ENCODE data around the gene BTBD6. TPM values are rescaled to one million over a fixed set of nuclear protein-coding genes. Genes with fewer than 3 reads are reported as not detected.
"Not testable (repeated sequence)": the region's sequence is repeated elsewhere in the genome, so short reads cannot be mapped to it uniquely, and the experiment has no call there.

BTBD6 gene
- total RNA-seq, 1 donor from 2014 or later, result 36.3 TPM

DNA sequence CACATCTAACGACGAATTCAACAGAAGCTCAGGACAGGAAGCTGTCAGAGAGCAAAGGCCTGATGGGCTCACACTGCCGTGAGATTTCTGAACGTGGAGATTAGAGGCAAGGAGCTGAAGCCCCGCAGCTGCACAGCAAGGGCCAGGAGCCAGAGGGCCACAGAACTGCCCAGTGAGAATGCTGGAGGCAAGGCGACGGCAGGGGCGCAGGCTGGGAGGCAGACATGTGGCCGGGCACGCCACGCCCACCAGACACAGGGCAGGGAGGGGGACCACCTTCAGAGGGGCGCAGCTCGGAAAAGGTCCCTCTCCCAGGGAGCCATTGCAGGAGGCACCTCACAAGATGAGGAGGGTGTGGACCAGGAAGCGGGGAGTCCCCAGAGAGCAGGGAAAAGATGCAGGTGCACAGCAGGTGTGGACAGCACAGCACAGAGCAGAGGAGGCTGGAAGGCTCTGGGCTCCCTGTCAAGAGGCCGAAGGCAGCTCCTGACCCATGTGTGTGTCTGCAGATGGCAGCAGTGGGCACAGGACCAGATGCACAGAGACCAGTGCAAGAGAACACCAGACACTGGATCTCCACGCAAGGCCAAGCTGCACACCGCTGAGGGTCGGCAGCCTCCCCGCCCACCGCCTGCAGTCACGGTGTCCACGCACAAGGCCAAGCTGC is 23.0 kb downstream of the BTBD6 start:
- TF ChIP-seq, protein P1, sequence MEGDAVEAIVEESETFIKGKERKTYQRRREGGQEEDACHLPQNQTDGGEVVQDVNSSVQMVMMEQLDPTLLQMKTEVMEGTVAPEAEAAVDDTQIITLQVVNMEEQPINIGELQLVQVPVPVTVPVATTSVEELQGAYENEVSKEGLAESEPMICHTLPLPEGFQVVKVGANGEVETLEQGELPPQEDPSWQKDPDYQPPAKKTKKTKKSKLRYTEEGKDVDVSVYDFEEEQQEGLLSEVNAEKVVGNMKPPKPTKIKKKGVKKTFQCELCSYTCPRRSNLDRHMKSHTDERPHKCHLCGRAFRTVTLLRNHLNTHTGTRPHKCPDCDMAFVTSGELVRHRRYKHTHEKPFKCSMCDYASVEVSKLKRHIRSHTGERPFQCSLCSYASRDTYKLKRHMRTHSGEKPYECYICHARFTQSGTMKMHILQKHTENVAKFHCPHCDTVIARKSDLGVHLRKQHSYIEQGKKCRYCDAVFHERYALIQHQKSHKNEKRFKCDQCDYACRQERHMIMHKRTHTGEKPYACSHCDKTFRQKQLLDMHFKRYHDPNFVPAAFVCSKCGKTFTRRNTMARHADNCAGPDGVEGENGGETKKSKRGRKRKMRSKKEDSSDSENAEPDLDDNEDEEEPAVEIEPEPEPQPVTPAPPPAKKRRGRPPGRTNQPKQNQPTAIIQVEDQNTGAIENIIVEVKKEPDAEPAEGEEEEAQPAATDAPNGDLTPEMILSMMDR (IDR thresholded peaks at IDR 0.05; ENCODE audit: partially characterized antibody, unreplicated experiment), result no peak
- Mint-ChIP-seq H3K27ac (ENCODE audit: unreplicated experiment) (no peak overlapping the region), H3K36me3 (ENCODE audit: unreplicated experiment) (no peaks in the 10 kb centered on the region), H3K27me3 (ENCODE audit: unreplicated experiment) (peaks cover 4% of the 10 kb centered on the region), H3K4me3 (ENCODE audit: unreplicated experiment) (no peak overlapping the region), H3K4me1 (ENCODE audit: low read depth, unreplicated experiment) (peaks cover 18% of the 10 kb centered on the region), H3K9me3 (ENCODE audit: unreplicated experiment) (peaks cover 3% of the 10 kb centered on the region)
- no peak for DNase-seq

DNA sequence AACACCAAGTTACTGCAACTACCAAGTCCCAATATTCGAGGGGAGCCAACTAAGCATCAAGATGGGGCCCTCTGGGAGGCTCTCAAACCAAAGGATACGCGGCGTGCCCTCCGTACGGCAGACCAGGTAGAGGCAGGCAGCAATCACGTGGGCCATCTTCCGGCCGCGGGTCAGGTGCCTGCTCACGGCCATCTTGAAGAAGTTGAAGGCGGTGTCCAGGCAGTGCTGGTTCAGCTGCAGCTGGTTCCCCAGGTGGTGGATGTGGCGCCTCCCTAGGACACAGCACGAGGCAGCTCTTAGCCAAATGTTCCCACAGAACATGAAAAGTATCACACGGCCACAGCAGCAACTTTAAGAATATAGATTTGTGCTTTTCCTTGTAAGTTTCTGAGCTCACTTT is 24.3 kb downstream of the BTBD6 start:
- Mint-ChIP-seq H3K36me3 (ENCODE audit: unreplicated experiment) (no peaks in the 10 kb centered on the region), H3K4me3 (ENCODE audit: unreplicated experiment) (no peak overlapping the region), H3K4me1 (ENCODE audit: low read depth, unreplicated experiment) (peaks cover 18% of the 10 kb centered on the region), H3K27me3 (ENCODE audit: unreplicated experiment) (peaks cover 4% of the 10 kb centered on the region), H3K27ac (ENCODE audit: unreplicated experiment) (no peak overlapping the region), H3K9me3 (ENCODE audit: unreplicated experiment) (no peaks in the 10 kb centered on the region)
- DNase-seq, result no peak
- TF ChIP-seq, protein P1 (IDR thresholded peaks at IDR 0.05; ENCODE audit: partially characterized antibody, unreplicated experiment), result no peak

DNA sequence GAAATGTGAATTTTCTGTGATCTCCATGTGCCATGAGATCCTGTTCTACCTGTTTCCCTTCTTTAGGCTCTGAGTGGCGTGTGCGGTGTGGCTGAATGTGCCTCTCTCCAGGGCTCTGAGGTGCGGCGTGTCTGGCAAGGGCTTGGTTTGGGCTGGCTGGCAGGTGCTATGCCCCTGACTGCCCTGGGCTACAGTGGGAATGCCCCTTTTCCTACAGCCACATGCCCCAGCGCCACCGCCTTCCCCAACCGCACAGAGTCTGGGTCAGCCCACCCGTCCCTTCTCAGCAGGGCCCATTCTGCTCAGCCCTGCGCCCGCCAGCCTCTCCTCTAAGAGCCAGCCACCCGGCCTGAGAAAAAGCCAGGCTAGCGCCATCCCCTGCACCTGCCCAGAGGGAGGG is 24.7 kb downstream of the BTBD6 start:
- Mint-ChIP-seq H3K36me3 (ENCODE audit: unreplicated experiment) (no peaks in the 10 kb centered on the region), H3K27me3 (ENCODE audit: unreplicated experiment) (peaks cover 4% of the 10 kb centered on the region), H3K27ac (ENCODE audit: unreplicated experiment) (no peak overlapping the region), H3K9me3 (ENCODE audit: unreplicated experiment) (no peaks in the 10 kb centered on the region), H3K4me3 (ENCODE audit: unreplicated experiment) (no peak overlapping the region), H3K4me1 (ENCODE audit: low read depth, unreplicated experiment) (peaks cover 18% of the 10 kb centered on the region)
- TF ChIP-seq, protein P1 (IDR thresholded peaks at IDR 0.05; ENCODE audit: partially characterized antibody, unreplicated experiment), result no peak
- no peak for DNase-seq

DNA sequence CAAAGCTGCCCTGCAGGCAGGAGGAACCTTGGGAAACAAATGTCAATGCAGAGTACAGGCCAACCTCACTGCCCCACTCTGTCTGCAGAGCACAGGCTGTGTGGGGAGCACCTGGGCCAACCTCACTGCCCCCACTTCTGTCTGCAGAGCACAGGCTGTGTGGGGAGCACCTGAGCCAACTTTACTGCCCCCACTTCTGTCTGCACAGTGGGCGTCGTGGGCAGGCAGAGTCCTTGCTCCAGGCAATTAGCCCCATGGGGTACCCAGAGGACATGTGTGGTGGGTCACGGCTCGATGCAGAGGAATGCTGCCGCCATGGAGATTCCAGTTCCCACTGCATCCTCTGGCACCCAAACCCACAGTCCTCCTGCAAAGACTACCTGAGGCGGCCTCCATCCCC is 26.3 kb downstream of the BTBD6 start:
- DNase-seq, result no peak
- TF ChIP-seq, protein P1 (IDR thresholded peaks at IDR 0.05; ENCODE audit: partially characterized antibody, unreplicated experiment), result no peak
- H3K36me3 Mint-ChIP-seq (ENCODE audit: unreplicated experiment), result no peaks in the 10 kb centered on the region
- no peaks in the 10 kb centered on the region for H3K9me3 Mint-ChIP-seq (ENCODE audit: unreplicated experiment)
- H3K4me1 Mint-ChIP-seq (ENCODE audit: low read depth, unreplicated experiment), result peaks cover 17% of the 10 kb centered on the region
- no peak overlapping the region for H3K4me3 Mint-ChIP-seq (ENCODE audit: unreplicated experiment)
- H3K27me3 Mint-ChIP-seq (ENCODE audit: unreplicated experiment), result peaks cover 4% of the 10 kb centered on the region
- H3K27ac Mint-ChIP-seq (ENCODE audit: unreplicated experiment), result no peak overlapping the region

DNA sequence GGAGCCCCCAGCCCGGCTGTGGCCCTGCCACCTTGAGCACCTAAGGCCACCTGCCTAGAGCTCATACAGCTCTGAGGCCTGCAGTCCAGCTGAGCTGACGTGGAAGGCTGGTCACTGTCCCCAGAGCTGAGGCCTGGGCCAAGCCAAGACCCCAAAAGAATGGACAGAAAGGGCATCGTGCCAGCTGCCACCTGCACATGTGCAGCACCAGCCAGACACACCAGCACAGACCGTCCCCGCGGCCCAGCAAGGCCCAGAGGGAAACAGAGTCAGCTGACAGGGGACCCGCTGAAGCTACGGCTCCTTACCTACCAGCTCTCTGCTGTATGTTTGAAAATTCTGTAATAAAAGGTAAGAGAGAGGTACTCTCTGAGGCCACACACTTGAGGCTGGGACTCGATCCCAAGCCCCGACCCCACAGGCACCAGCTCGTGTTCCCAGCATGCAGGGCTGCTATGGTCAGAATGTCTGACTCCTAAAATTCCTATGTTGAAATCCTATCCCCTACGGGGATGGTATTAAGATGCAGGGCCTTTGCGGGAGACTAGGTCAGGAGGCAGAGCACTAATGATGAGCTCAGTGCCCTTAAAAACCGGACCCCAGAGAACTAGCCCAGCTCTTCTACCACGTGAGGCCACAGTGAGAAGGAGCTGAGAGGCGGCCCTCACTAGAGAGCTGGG is 27.1 kb downstream of the BTBD6 start:
- Mint-ChIP-seq H3K4me1 (ENCODE audit: low read depth, unreplicated experiment) (peaks cover 17% of the 10 kb centered on the region), H3K36me3 (ENCODE audit: unreplicated experiment) (no peaks in the 10 kb centered on the region), H3K4me3 (ENCODE audit: unreplicated experiment) (no peak overlapping the region), H3K27ac (ENCODE audit: unreplicated experiment) (no peak overlapping the region), H3K9me3 (ENCODE audit: unreplicated experiment) (no peaks in the 10 kb centered on the region), H3K27me3 (ENCODE audit: unreplicated experiment) (peaks cover 4% of the 10 kb centered on the region)
- no peak for DNase-seq
- TF ChIP-seq, protein P1 (IDR thresholded peaks at IDR 0.05; ENCODE audit: partially characterized antibody, unreplicated experiment), result no peak

DNA sequence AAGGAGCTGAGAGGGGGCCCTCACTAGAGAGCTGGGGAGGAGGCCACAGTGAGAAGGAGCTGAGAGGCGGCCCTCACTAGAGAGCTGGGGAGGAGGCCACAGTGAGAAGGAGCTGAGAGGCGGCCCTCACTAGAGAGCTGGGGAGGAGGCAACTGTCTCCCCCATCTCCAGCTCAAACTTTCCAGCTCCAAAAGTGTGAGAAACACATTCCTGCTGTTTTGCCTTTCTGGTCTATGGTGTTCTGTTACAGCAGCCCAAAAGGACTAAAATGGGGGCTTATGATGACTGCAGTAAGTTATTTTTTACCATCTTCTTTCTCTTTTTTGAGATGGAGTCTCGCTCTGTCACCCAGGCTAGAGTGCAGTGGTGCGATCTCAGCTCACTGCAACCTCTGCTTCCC is 29.1 kb downstream of the BTBD6 start:
- H3K4me3 Mint-ChIP-seq (ENCODE audit: unreplicated experiment); H3K36me3 Mint-ChIP-seq (ENCODE audit: unreplicated experiment); H3K27me3 Mint-ChIP-seq (ENCODE audit: unreplicated experiment); H3K9me3 Mint-ChIP-seq (ENCODE audit: unreplicated experiment); H3K27ac Mint-ChIP-seq (ENCODE audit: unreplicated experiment); DNase-seq: not testable (repeated sequence)
- peaks cover 23% of the 10 kb centered on the region for H3K4me1 Mint-ChIP-seq (ENCODE audit: low read depth, unreplicated experiment)
